Neural progenitor cell (in vitro differentiated cells): Measurements from ENCODE around the gene CREB3L4. TPM values are rescaled to one million over a fixed set of nuclear protein-coding genes. Genes with fewer than 3 reads are reported as not detected.

ENCODE experiments used
- DNase-seq: peaks from one replicate; pipeline ENCODE4 v3.0.0-alpha.2; 2016; ENCODE audit warnings: low spot score
- H2AFZ ChIP-seq: fragments of 200-600 bp; sonication (generic); replicated peaks from 2 replicates; pipeline ENCODE4 v1.6.1; 2016; ENCODE audit warnings: antibody characterized with exemption
- H3F3A ChIP-seq: fragments of 200-600 bp; sonication (generic); 2 replicates; pipeline ENCODE4 v1.6.1; 2016; ENCODE audit warnings: antibody characterized with exemption, low read depth
- H3K27ac ChIP-seq: fragments of 200-600 bp; sonication (generic); 2 replicates; pipeline ENCODE4 v1.5.1; 2016; ENCODE audit warnings: mild to moderate bottlenecking
- H3K27me3 ChIP-seq: fragments of 200-600 bp; sonication (generic); 2 replicates; pipeline ENCODE4 v1.6.1; 2016; ENCODE audit warnings: mild to moderate bottlenecking, moderate library complexity
- H3K36me3 ChIP-seq: fragments of 200-600 bp; sonication (generic); 2 replicates; pipeline ENCODE4 v1.5.1; 2016
- H3K4me1 ChIP-seq: fragments of 200-600 bp; sonication (generic); 2 replicates; pipeline ENCODE4 v1.6.1; 2016; ENCODE audit warnings: mixed run types
- H3K4me2 ChIP-seq: fragments of 200-600 bp; sonication (generic); 2 replicates; pipeline ENCODE4 v1.6.1; 2016
- H3K4me3 ChIP-seq: fragments of 200-600 bp; sonication (generic); 2 replicates; pipeline ENCODE4 v1.5.1; 2016
- H3K79me2 ChIP-seq: fragments of 200-600 bp; sonication (generic); 2 replicates; pipeline ENCODE4 v1.6.1; 2016; ENCODE audit warnings: low read depth
- H3K9ac ChIP-seq: fragments of 200-600 bp; sonication (generic); 2 replicates; pipeline ENCODE4 v1.6.1; 2016
- H3K9me3 ChIP-seq: fragments of 200-600 bp; sonication (generic); 2 replicates; pipeline ENCODE4 v1.5.1; 2016; ENCODE audit warnings: low read depth
- H4K20me1 ChIP-seq: fragments of 200-600 bp; sonication (generic); 2 replicates; pipeline ENCODE4 v1.6.1; 2016; ENCODE audit warnings: low read depth
- H3K27ac Mint-ChIP-seq: 3 replicates; pipeline ENCODE4 v1.8.0; 2021; ENCODE audit warnings: mixed read lengths
- H3K27me3 Mint-ChIP-seq: 2 replicates; pipeline ENCODE4 v1.8.0; 2022; ENCODE audit warnings: low read depth, mild to moderate bottlenecking, inconsistent platforms, moderate library complexity, mixed read lengths; ENCODE audit not compliant: insufficient read depth
- H3K36me3 Mint-ChIP-seq: 3 replicates; pipeline ENCODE4 v1.8.0; 2021; ENCODE audit warnings: mixed read lengths
- H3K4me1 Mint-ChIP-seq: 3 replicates; pipeline ENCODE4 v1.8.0; 2021; ENCODE audit warnings: mixed read lengths
- H3K4me3 Mint-ChIP-seq: 3 replicates; pipeline ENCODE4 v1.8.0; 2021; ENCODE audit warnings: mild to moderate bottlenecking, moderate library complexity, mixed read lengths
- H3K9me3 Mint-ChIP-seq: 3 replicates; pipeline ENCODE4 v1.8.0; 2020; ENCODE audit warnings: mixed read lengths
- CTCF ChIP-seq: fragments of 200-600 bp; sonication (generic); IDR thresholded peaks from 2 replicates; pipeline ENCODE4 v1.5.1; 2017; ENCODE audit warnings: antibody characterized with exemption, mild to moderate bottlenecking
- EZH2 ChIP-seq: fragments of 200-600 bp; sonication (generic); IDR thresholded peaks from 2 replicates; pipeline ENCODE4 v1.6.1; 2017; ENCODE audit warnings: antibody characterized with exemption, mild to moderate bottlenecking, moderate library complexity
- EZH2phosphoT487 ChIP-seq: fragments of 200-600 bp; sonication (generic); IDR thresholded peaks from 2 replicates; pipeline ENCODE4 v1.6.1; 2017; ENCODE audit warnings: antibody characterized with exemption
- total RNA-seq: library from RNA; depleted of rRNA; stranded (reverse); fragments of >200 nt; gene quantifications from 2 replicates; pipeline ENCODE4 v1.2.3, GENCODE V29; 2015; ENCODE audit warnings: low replicate concordance

CREB3L4 gene
- 33.8 and 39.7 TPM in 2 replicates for total RNA-seq

DNA sequence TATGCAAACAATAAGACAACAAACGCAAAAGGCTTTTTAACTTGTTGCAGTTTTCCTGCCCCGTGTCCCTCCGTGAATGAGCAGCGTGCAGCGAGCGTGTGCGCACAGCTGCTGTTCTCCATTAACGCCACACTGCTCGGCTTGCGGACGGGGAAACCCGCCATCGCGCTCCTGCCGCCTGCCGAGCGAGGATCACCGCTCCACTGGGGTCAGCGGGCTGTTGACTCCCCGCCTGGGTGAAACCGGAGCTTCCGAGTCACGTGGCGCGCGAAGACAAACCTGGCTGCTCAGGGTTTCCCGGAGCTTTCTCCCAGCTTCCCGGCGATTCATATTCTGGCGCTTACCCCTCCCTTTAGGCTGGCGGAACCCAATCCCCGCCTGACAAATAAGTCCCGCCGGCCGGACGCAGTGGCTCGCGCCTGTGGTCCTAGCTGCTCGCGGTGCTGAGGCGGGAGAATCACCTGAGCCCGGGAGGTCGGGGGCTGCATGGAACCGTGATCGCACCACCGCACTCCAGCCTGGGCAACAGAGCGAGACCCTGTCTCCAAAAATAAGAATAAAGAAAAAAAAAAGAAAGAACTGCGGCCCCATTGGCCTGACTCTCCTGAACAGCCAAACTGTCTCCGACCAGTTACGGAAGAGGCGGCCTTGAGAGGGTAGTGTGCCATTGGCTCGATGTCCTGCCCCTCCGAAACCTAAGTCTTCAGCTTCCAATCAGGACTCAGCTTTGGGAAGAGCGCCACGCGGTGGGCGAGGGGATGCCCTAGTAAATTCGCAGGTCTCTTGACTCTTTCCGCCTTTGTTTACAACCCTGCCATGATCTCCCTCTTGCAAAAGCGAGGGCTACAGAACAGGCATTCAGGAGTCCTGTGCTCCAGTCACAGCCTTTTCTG, at the start of gene CREB3L4:
Gene CREB3L4, plus strand, starts transcription at position 796 of the 893 bp plus-strand sequence. CDS start 624 bp downstream, outside the sequence.
- peak within 1 kb of the TSS; percentile 96 for H3K4me3 Mint-ChIP-seq
- Histone ChIP-seq H3K4me2 (peak within 1 kb of the TSS; percentile 98), H4K20me1 (no peaks in the 10 kb centered on the region), H3K27ac (peak within 1 kb of the TSS; percentile 94), H2AFZ (peak within 1 kb of the TSS; percentile 77), H3K9ac (peak within 1 kb of the TSS; percentile 47), H3K9me3 (no peaks in the 10 kb centered on the region), H3K27me3 (no peaks in the 10 kb centered on the region), H3K79me2 (peaks cover 53% of the 10 kb centered on the region), H3K4me3 (peak within 1 kb of the TSS; percentile 64), H3K4me1 (peaks cover 24% of the 10 kb centered on the region), H3K36me3 (no peaks in the 10 kb centered on the region), H3F3A (peaks cover 48% of the 10 kb centered on the region)
- peaks cover 10% of the 10 kb centered on the region for H3K36me3 Mint-ChIP-seq
- H3K4me1 Mint-ChIP-seq, result peaks cover 55% of the 10 kb centered on the region
- peak; percentile 97 for DNase-seq
- no peaks in the 10 kb centered on the region for H3K27me3 Mint-ChIP-seq
- TF ChIP-seq CTCF (peak; percentile 55), EZH2 (no peak)
- no peaks in the 10 kb centered on the region for H3K9me3 Mint-ChIP-seq
- H3K27ac Mint-ChIP-seq, result peak within 1 kb of the TSS; percentile 99

DNA sequence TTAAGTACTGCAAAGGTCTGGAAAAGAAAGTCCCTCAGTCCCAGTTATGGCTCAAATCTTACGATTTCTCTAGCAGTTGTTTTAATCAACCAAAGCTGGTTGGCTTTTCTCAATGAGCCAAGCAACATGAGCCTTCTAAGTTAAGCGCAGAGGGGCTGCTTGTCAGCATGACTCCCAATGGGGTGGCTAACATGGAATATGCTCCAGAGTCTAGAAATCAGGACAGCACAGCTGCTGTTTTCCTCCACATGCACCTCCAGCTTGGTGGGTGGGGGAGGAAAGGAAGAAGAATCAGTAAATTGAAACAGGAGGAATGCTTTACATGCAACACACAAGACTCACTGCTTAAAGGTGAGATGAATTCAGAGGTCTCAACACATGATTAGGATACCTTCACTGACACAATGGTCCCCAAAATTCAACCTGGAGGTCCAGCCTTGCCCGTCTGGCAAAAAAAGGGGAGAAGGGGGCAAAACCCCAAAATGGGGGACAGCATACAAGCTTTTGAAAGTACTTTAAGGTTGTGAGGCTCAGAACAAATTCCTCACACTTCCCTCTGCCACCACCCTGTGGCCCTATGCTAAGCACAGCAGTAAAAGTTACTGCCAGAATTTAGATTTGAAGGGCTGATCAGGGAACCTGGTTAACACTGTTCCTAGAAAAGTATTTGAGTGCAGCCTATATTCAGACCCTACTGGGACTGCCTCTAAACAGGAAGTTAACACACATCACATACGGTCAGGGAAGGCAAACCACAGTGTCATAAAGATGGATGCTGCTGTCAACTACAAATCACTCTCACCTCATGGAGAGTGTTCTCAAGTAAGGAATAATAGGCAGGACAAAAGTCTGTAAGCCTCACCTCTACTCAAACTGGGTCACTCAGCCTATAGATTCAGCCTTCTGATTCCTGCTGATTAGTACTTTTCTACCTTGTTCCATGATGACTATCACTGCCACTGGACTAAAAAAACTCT, 47.5 kb upstream of the CREB3L4 start:
- no peak overlapping the region for H2AFZ ChIP-seq
- H3K27ac ChIP-seq, result peak overlapping the region; percentile 20
- TF ChIP-seq EZH2phosphoT487 (no peak), CTCF (no peak), EZH2 (no peak)
- peak overlapping the region; percentile 98 for H3K4me2 ChIP-seq
- H3K36me3 ChIP-seq, result no peaks in the 10 kb centered on the region
- no peaks in the 10 kb centered on the region for H3K9me3 ChIP-seq
- H3F3A ChIP-seq, result peaks cover 27% of the 10 kb centered on the region
- H3K4me3 ChIP-seq, result peak overlapping the region; percentile 99
- H3K9ac ChIP-seq, result peak overlapping the region; percentile 41
- peaks cover 81% of the 10 kb centered on the region for H3K79me2 ChIP-seq
- H4K20me1 ChIP-seq, result peaks cover 70% of the 10 kb centered on the region
- H3K4me1 ChIP-seq, result peaks cover 21% of the 10 kb centered on the region
- H3K27me3 ChIP-seq, result no peaks in the 10 kb centered on the region
- H3K9me3 Mint-ChIP-seq, result no peaks in the 10 kb centered on the region
- peaks cover 34% of the 10 kb centered on the region for H3K4me1 Mint-ChIP-seq
- peaks cover 7% of the 10 kb centered on the region for H3K27me3 Mint-ChIP-seq
- H3K36me3 Mint-ChIP-seq, result peaks cover 7% of the 10 kb centered on the region
- peak overlapping the region; percentile 87 for H3K4me3 Mint-ChIP-seq
- peak overlapping the region; percentile 6 for H3K27ac Mint-ChIP-seq
- peak; percentile 12 for DNase-seq

DNA sequence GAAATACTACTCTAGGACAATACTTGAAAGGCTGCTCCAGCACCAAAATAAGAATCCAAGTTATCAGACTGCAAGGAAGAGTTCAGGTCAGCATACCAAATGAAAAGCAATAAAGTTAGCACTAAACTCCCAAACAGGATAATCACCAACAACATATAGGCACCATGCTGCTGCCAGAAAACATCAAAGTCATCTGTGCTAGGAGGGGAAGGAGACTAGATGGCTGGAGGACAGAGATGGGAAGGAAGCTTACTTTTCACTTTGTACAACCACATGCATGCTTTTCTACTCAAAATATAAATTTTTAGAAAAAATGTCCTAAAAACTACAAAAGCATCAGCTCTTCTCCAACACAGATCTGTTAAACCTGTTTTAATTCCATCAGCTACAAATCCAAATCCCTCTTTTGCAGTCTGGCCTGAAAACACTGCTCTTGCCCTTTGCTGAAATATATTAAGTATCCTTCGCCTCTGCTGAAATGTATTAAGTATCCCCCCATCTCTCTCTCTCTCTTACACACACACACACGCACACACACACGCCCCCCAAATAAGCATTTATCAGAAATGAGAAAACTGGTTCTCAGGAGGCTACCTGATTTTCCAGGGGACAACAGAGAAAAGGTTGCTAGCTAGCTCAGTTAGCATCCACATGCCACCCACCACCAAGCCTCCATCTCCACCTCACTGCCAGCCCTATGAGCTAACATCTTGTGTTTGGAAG, 46.5 kb upstream of the CREB3L4 start:
- Histone ChIP-seq H4K20me1 (peaks cover 59% of the 10 kb centered on the region), H3K9me3 (no peaks in the 10 kb centered on the region), H3K4me3 (peak overlapping the region; percentile 99), H3K4me1 (peaks cover 21% of the 10 kb centered on the region), H3F3A (peaks cover 27% of the 10 kb centered on the region), H3K27me3 (no peaks in the 10 kb centered on the region), H3K27ac (peak overlapping the region; percentile 97), H3K36me3 (no peaks in the 10 kb centered on the region), H2AFZ (no peak overlapping the region), H3K9ac (peak overlapping the region; percentile 78), H3K79me2 (peaks cover 70% of the 10 kb centered on the region), H3K4me2 (peak overlapping the region; percentile 98)
- peak overlapping the region; percentile 2 for H3K27ac Mint-ChIP-seq
- DNase-seq, result no peak
- H3K9me3 Mint-ChIP-seq, result no peaks in the 10 kb centered on the region
- TF ChIP-seq EZH2 (no peak), CTCF (no peak), EZH2phosphoT487 (no peak)
- H3K4me1 Mint-ChIP-seq, result peaks cover 34% of the 10 kb centered on the region
- peak overlapping the region; percentile 87 for H3K4me3 Mint-ChIP-seq
- H3K27me3 Mint-ChIP-seq, result peaks cover 7% of the 10 kb centered on the region
- peaks cover 5% of the 10 kb centered on the region for H3K36me3 Mint-ChIP-seq
